HL-60 (cell line): Measurements from ENCODE around the gene SDK1.

Experiments
- DNase-seq, 2 experiments: peaks; one replicate each; pipeline ENCODE4 v3.0.0-alpha.2; 2010 to 2020; ENCODE audit warnings: low read depth in 1 of 2, low spot score in 1 of 2
- H3K27ac ChIP-seq: fragments of 250-450 bp; sonication (Bioruptor Pico); replicated peaks from 2 replicates; pipeline ENCODE4 v1.5.1; 2020; ENCODE audit warnings: mild to moderate bottlenecking, moderate library complexity
- H3K27me3 ChIP-seq: fragments of 250-450 bp; sonication (Bioruptor Pico); 2 replicates; pipeline ENCODE4 v1.5.1; 2021; ENCODE audit warnings: mild to moderate bottlenecking, moderate library complexity; ENCODE audit not compliant: insufficient read depth, poor library complexity, severe bottlenecking
- H3K4me3 ChIP-seq: replicated peaks from 2 replicates; pipeline ENCODE4 v1.5.1; 2011; ENCODE audit warnings: mild to moderate bottlenecking, control low read depth, low read length; ENCODE audit not compliant: insufficient read depth
- GABPA ChIP-seq: IDR thresholded peaks from 2 replicates; pipeline ENCODE4 v1.6.1; 2012; ENCODE audit warnings: low read depth
- POLR2AphosphoS5 ChIP-seq: IDR thresholded peaks from 2 replicates; pipeline ENCODE4 v1.6.1; 2012; ENCODE audit warnings: low read depth
- REST ChIP-seq: IDR thresholded peaks from 2 replicates; pipeline ENCODE4 v1.6.1; 2012; ENCODE audit warnings: low read depth; ENCODE audit not compliant: insufficient replicate concordance
- SPI1 ChIP-seq: IDR thresholded peaks from 2 replicates; pipeline ENCODE4 v1.6.1; 2012; ENCODE audit warnings: low read depth, mild to moderate bottlenecking, borderline replicate concordance
- TF ChIP-seq, protein P1 (sequence below): IDR thresholded peaks from one replicate; pipeline ENCODE4 v1.5.1; 2011; ENCODE audit warnings: low read length, control low read depth, inconsistent platforms; ENCODE audit not compliant: insufficient read depth

The SDK1 gene

GRCh38 chr7:3949242-3949640 is 648.2 kb downstream of the SDK1 start:
- no peak for TF ChIP-seq GABPA
- TF ChIP-seq, protein P1, sequence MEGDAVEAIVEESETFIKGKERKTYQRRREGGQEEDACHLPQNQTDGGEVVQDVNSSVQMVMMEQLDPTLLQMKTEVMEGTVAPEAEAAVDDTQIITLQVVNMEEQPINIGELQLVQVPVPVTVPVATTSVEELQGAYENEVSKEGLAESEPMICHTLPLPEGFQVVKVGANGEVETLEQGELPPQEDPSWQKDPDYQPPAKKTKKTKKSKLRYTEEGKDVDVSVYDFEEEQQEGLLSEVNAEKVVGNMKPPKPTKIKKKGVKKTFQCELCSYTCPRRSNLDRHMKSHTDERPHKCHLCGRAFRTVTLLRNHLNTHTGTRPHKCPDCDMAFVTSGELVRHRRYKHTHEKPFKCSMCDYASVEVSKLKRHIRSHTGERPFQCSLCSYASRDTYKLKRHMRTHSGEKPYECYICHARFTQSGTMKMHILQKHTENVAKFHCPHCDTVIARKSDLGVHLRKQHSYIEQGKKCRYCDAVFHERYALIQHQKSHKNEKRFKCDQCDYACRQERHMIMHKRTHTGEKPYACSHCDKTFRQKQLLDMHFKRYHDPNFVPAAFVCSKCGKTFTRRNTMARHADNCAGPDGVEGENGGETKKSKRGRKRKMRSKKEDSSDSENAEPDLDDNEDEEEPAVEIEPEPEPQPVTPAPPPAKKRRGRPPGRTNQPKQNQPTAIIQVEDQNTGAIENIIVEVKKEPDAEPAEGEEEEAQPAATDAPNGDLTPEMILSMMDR, result no peak
- no peak for TF ChIP-seq POLR2AphosphoS5
- TF ChIP-seq REST, result no peak
- no peak for TF ChIP-seq SPI1
- Histone ChIP-seq H3K27me3 (no peaks in the 10 kb centered on the region), H3K27ac (no peak overlapping the region), H3K4me3 (no peak overlapping the region)
- DNase-seq, result no peak

DNA sequence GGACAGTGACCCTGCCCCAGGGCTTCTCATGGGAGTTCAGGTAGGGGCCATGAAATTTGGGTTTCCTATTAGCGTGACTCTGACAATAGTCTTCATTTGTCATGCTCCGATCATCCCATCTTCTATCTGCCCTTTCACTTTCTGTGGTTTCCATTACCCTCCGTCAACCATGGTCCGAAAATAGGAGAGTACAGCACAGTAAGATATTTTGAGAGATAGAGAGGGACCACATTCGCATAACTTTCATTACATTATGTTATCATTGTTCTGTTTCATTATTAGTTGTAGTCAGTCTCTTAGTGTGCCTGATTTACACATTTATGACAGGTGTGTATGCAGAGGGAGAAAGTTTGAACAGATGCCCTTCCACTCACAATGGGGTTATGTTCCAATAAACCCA is 649.2 kb downstream of the SDK1 start:
- DNase-seq, result no peak
- Histone ChIP-seq H3K4me3 (no peak overlapping the region), H3K27me3 (no peaks in the 10 kb centered on the region), H3K27ac (no peak overlapping the region)
- TF ChIP-seq REST, result no peak
- TF ChIP-seq, protein P1, result no peak

GRCh38 chr7:3951316-3952055 is 650.4 kb downstream of the SDK1 start:
- no peak for DNase-seq
- Histone ChIP-seq H3K4me3 (no peak overlapping the region), H3K27me3 (no peaks in the 10 kb centered on the region), H3K27ac (no peak overlapping the region)
- TF ChIP-seq REST, result no peak
- TF ChIP-seq POLR2AphosphoS5, result no peak
- TF ChIP-seq GABPA, result no peak
- TF ChIP-seq SPI1, result no peak
- TF ChIP-seq, protein P1, result no peak
